Measurements from ENCODE around the gene KLF11. TPM values are rescaled to one million over a fixed set of nuclear protein-coding genes. Genes with fewer than 3 reads are reported as not detected.
A peak's percentile ranks its signal among the peaks of the same experiment; 100 is the strongest.

Gene KLF11
- total RNA-seq, 2 donors from 2014 or later: 18.8 to 30.6 TPM

- Histone ChIP-seq H3K4me1 (peaks cover 0 to 42% of the 10 kb centered on the region in 2 donors), H3K4me3 (no peak overlapping the region), H3K36me3 (no peaks in the 10 kb centered on the region), H3K9me3 (no peaks in the 10 kb centered on the region), H3K27me3 (no peaks in the 10 kb centered on the region), H3K27ac (peak overlapping the region; percentile 62 to 67)
- TF ChIP-seq CTCF (IDR thresholded peaks at IDR 0.05): no peak
- no peak for DNase-seq (ENCODE audit: low spot score)
Measured at GRCh38 chr2:9998916-9999654, 44.3 kb upstream of the KLF11 start.

GRCh38 chr2:9999693-10000092 lies 43.7 kb upstream of the KLF11 start:
- Histone ChIP-seq H3K27ac (peak overlapping the region; percentile 62 to 67), H3K4me3 (no peak overlapping the region), H3K4me1 (peaks cover 0 to 36% of the 10 kb centered on the region in 2 donors), H3K9me3 (no peaks in the 10 kb centered on the region), H3K27me3 (no peaks in the 10 kb centered on the region), H3K36me3 (no peaks in the 10 kb centered on the region)
- no peak for TF ChIP-seq CTCF (IDR thresholded peaks at IDR 0.05)
- no peak for DNase-seq (ENCODE audit: low spot score)

DNA sequence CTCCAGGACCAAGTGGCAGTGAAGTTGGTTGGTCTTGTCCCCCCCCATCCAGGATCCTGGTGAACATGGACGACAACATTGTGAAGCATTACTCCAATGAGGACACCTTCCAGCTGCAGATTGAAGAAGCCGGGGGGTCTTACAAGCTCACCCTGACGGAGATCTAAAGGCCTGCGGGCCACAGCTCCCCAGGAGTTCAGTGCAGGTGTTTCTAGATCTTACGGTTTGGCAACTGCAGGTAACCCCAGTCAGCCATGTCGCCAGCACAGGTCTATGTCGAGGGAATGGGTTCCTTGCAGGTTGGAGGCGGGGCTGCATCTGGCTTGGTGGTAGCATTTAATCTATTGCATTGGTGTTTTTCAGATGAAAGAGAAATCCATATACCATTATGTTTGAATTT lies 42.8 kb upstream of the KLF11 start:
- H3K27ac ChIP-seq: no peak overlapping the region
- no peak overlapping the region for H3K4me3 ChIP-seq
- TF ChIP-seq CTCF (IDR thresholded peaks at IDR 0.05): no peak
- H3K9me3 ChIP-seq: no peaks in the 10 kb centered on the region
- peaks cover 0 to 28% of the 10 kb centered on the region in 2 donors for H3K4me1 ChIP-seq
- no peak for DNase-seq (ENCODE audit: low spot score)
- H3K36me3 ChIP-seq: no peaks in the 10 kb centered on the region
- H3K27me3 ChIP-seq: no peaks in the 10 kb centered on the region

DNA sequence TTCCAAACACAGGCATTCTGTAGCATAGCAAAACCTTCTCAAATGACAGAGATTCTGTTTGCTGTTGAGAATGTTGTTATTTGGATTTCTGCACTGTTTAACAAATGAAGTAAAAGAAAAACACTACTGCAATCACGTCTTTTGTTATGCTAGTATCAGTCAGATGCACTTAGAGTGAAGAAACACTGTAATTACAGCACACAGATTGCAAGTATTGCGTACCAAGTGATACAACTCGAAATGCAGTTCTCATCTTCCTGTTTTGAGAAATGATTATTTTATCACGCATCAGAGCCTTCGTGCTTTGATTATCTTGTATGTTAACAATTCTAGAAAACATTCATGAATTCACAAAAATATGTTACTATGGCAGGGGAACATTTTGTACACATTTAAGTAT lies 41.8 kb upstream of the KLF11 start:
- no peak for DNase-seq (ENCODE audit: low spot score)
- TF ChIP-seq CTCF (IDR thresholded peaks at IDR 0.05): no peak
- no peak overlapping the region for H3K27ac ChIP-seq

GRCh38 chr2:10002109-10002508 lies 41.2 kb upstream of the KLF11 start:
- no peaks in the 10 kb centered on the region for H3K27me3 ChIP-seq
- no peak for DNase-seq (ENCODE audit: low spot score)
- no peak overlapping the region for H3K4me3 ChIP-seq
- no peaks in the 10 kb centered on the region for H3K9me3 ChIP-seq
- H3K36me3 ChIP-seq: no peaks in the 10 kb centered on the region
- TF ChIP-seq CTCF (IDR thresholded peaks at IDR 0.05): no peak
- no peak overlapping the region for H3K27ac ChIP-seq
- peaks cover 0 to 21% of the 10 kb centered on the region in 2 donors for H3K4me1 ChIP-seq

More for the DNA sequence above, 41.8 kb upstream of the KLF11 start:
- H3K36me3 ChIP-seq: no peaks in the 10 kb centered on the region
- no peaks in the 10 kb centered on the region for H3K9me3 ChIP-seq
- no peak overlapping the region for H3K4me3 ChIP-seq
- peaks cover 0 to 21% of the 10 kb centered on the region in 2 donors for H3K4me1 ChIP-seq
- no peaks in the 10 kb centered on the region for H3K27me3 ChIP-seq

DNA sequence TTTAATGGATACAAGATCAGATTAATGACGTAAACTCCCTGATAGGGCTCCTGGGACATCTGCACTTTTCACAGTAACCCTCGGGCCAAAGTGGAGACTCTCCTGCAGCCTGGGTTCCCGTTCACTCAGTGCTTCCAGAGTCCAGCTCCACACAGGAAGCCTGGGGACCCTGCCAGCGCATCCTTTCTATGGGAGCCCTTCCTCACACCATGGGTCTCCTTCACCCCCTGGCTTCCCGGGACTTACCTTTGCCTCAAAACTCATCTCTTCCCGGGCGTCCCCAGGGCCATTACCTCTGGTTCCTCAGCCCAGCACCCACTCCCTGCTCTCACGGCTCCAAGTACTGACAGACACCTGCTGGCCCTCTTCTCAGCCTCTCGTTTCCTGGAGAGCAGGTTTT lies 40.7 kb upstream of the KLF11 start:
- no peak for DNase-seq (ENCODE audit: low spot score)
- Histone ChIP-seq H3K36me3 (no peaks in the 10 kb centered on the region), H3K27me3 (no peaks in the 10 kb centered on the region), H3K4me1 (peaks cover 0 to 22% of the 10 kb centered on the region in 2 donors), H3K4me3 (no peak overlapping the region), H3K27ac (no peak overlapping the region), H3K9me3 (no peaks in the 10 kb centered on the region)
- no peak for TF ChIP-seq CTCF (IDR thresholded peaks at IDR 0.05)
